Measurements from ENCODE around the gene SPAG4. TPM values are rescaled to one million over a fixed set of nuclear protein-coding genes. Genes with fewer than 3 reads are reported as not detected.

The SPAG4 gene
- total RNA-seq, 1 donor from 2014 or later, result 7.2 TPM

- no peak for DNase-seq (ENCODE audit: low spot score)
Measured at GRCh38 chr20:35598899-35599775, 16.5 kb upstream of the SPAG4 start.

- no peak for DNase-seq (ENCODE audit: low spot score)
Measured at GRCh38 chr20:35599776-35600120, 15.9 kb upstream of the SPAG4 start.

GRCh38 chr20:35600176-35600992, 15.2 kb upstream of the SPAG4 start:
- DNase-seq (ENCODE audit: low spot score), result no peak

DNA sequence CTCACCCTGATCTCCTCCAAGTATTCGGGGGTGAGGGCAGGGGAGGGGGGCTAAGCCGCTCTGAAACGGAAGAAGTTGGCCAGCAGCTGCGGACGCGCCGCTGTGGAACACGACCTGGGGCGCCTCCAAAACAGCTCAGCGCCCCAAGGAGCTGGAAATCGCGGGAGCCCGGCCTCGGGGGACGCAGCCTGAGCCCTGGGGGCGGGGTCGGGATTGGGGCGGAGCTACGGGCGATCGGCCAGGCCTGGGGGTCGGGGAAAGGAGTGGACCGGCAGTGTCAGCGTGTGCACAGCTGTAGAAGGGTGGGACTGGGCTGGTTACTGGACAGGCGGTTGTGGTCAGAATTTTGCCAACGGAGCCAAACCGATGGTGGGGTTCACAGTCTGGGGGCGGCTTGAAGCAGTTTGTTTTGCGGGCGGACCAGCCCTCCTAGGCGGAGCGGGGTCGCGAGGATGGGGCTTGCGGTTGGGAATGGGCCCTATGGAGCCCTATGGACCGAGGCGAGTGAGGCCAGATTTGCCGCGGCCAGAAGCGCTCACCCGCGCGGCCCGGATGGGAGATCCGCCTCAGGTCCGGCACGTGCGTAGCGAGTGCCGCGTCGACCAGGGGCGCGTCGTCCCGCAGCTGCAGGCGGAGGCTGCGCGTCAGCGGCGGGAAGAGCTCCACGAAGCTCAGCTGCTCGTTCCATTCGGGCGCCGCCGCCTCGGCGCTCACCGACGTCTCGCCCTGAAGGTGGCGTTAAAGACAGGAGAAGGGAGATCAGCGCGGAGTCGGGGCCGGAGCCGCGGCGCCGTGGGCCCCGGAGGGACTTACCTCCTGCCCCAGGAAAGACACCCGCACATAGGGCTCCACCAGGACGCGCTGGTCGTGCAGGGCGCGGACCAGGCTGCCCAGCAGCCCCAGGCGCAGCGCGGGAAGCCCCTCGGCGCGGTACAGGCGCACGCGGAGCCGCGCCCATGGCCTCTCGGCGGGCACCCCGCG, 14.3 kb upstream of the SPAG4 start:
- peak; percentile 81 for DNase-seq (ENCODE audit: low spot score)

- DNase-seq (ENCODE audit: low spot score), result no peak
Measured at GRCh38 chr20:35601990-35602389, 13.6 kb upstream of the SPAG4 start.

GRCh38 chr20:35602851-35603495, 12.7 kb upstream of the SPAG4 start:
- no peak for DNase-seq (ENCODE audit: low spot score)

GRCh38 chr20:35603695-35604448, 11.8 kb upstream of the SPAG4 start:
- DNase-seq (ENCODE audit: low spot score), result no peak

DNA sequence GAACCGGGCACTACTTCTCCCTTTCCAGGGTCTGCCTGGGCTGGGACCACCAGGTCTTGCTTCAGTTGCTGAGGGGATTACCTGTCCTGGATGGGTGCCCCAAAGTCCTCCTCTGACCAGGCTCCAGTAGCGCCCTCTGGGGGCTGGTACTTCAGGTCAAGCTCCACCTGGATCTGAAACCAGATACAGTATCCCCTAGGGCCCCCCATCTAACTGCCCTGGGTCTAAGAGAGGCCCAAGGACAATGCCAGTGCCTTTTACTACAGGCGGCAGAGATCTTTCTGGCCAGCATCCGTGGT, 11.2 kb upstream of the SPAG4 start:
- no peak for DNase-seq (ENCODE audit: low spot score)

DNA sequence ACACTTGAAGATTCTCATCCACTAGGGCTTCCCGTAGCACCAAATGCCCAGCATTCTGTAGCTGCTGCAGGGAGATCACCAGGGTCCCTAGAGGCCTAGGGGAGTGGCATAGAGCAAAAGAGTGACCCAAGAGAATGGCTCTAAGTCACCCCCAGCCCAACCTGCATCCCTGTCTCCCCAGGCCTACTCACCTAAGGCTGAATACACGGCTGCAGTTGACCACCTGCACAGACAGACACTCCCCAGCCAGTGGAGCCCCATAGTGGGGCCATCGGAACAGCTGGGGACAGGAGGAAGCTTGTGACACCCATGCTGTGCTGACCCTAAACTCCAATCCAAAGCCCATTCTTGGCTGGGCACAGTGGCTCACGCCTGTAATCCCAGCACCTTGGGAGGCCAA, 9.5 kb upstream of the SPAG4 start:
- DNase-seq (ENCODE audit: low spot score), result no peak

- DNase-seq (ENCODE audit: low spot score), result no peak
Measured at GRCh38 chr20:35607003-35607735, 8.5 kb upstream of the SPAG4 start.

- DNase-seq (ENCODE audit: low spot score), result no peak
Measured at GRCh38 chr20:35610833-35611427, 4.7 kb upstream of the SPAG4 start.

DNA sequence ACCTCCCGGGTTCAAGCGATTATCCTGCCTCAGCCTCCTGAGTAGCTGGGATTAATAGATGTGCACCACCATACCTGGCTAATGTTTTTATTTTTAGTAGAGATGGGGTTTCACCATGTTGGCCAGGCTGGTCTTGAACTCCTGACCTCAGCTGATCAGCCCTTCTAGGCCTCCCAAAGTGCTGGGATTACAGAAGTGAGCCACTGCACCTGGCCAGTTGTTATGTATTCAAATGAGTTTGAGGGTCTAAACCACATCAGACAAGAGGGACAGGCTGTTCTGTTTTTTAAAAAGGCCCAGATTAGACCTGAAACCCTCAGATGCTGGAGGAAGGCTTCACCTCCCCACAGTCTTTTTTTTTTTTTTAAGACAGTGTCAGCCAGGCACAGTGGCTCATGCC, 4.1 kb upstream of the SPAG4 start:
- DNase-seq (ENCODE audit: low spot score), result no peak

DNA sequence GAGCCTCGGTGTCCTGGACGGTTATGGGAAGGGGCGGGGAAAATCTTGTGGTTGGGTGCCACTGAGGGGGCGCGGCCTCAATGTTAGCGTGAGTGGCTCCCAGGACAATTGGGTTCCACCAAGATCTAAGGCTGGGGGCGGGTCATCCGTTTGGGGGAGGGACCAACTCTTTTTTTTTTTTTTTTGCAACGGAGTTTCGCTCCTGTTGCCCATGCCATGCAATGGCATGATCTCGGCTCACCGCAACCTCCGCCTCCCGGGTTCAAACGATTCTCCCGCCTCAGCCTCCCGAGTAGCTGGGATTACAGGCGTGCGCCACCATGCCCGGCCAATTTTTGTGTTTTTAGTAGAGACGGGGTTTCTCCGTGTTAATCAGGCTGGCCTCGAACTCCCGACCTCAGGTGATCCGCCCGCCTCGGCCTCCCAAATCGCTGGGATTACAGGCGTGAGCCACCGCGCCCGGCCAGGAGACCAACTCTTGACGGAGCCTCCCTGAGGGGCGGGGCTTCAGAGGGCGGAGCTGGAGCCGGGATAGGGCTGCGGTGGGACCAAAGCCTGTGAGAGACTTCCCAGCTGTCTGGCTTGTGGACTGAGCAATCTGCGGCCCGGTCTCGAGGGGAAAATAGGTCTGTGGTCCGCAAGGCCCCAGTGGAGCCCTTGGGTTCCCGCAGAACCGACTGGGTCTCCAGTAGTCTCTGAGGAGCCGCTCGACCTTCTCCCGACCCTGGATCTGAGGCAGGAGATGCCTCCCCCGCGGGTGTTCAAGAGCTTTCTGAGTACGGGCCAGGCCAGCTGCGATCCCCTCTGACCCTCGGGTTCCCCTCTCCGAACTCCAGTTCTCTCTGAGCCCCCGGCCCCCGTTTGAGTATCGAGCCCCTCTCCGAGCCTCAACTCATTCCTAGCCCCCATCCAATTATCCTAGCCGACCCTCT, 1.1 kb downstream of the SPAG4 start:
- DNase-seq (ENCODE audit: low spot score), result peak; percentile 89

DNA sequence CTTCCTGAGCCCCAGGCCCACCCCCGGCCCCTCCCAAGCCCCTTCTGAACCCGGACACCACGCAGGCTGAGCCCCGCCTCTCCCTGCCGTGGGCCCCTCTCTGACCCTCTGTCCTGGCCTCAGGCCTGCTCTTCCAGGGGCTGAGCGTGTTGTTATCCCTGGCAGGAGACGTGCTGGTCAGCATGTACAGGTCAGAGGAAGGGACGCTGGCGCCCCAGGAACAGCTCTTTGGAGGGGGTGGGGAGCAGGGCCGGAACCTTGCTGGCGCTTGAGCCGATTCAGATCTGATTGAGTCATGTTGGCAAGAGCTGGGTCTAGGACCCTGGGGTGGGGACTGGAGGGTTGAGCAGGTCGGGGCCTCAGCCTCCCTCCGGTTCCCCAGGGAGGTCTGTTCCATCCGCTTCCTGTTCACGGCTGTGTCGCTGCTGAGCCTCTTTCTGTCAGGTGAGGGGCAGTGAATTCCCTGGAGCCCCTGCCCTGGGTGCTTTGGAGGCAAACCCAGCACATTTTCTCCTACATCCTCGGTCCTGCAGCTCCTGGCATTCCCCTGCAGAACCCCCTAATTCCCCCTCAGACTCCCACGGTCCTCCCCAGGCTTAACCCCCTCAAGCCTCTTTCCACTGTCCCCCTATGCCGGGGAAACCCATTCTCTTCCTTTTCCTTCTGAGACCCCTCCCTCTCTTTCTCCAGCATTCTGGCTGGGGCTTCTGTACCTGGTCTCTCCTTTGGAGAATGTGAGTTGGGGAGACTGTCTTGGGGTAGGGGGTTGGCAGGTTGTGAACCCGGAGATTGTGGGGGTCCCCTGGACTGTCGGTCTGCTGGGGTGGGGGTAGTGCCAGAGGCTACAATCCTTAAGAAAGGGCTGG, 2.0 kb downstream of the SPAG4 start:
- peak; percentile 56 for DNase-seq (ENCODE audit: low spot score)

- no peak for DNase-seq (ENCODE audit: low spot score)
Measured at GRCh38 chr20:35618263-35619131, 2.9 kb downstream of the SPAG4 start.
